HEK293 (cell line): ENCODE measurements around the gene GPX8.

Source experiments
- CTCF ChIA-PET: fragments of 350-600 bp; formaldehyde crosslinking; extraction: SDS; loops from one replicate; lab custom pipeline; 2021; ENCODE audit warnings: antibody characterized with exemption; lab: Yijun Ruan, JAX
- POLR2A ChIA-PET: fragments of 300-600 bp; formaldehyde crosslinking; extraction: SDS; loops from one replicate; lab custom pipeline; 2020; ENCODE audit warnings: antibody characterized with exemption, inconsistent platforms; lab: Yijun Ruan, JAX
- H3K27ac ChIP-seq: fragments of 200-500 bp; sonication (Bioruptor generic); 2 replicates; pipeline ENCODE4 v1.5.1; 2014; ENCODE audit warnings: low read depth, low read length, control low read depth, inconsistent platforms; ENCODE audit errors: extremely low read depth
- H3K36me3 ChIP-seq, 2 experiments: fragments of 200-500 bp in 1 of 2; sonication (Bioruptor generic) in 1 of 2; 1 replicate in 1 of 2; 2 replicates in 1 of 2; pipeline ENCODE4 v1.5.1; 2014 to 2017; ENCODE audit warnings: inconsistent platforms in 2 of 2, low read length in 2 of 2; ENCODE audit not compliant: control insufficient read depth in 2 of 2, insufficient read depth in 1 of 2
- H3K4me1 ChIP-seq: fragments of 200-500 bp; sonication (Bioruptor generic); 2 replicates; pipeline ENCODE4 v1.5.1; 2014; ENCODE audit warnings: mild to moderate bottlenecking, low read length, inconsistent platforms; ENCODE audit not compliant: control insufficient read depth, insufficient read depth
- H3K4me3 ChIP-seq: 2 replicates; pipeline ENCODE4 v1.5.1; 2011; ENCODE audit warnings: low read depth, mild to moderate bottlenecking, control low read depth, low read length, moderate library complexity
- H3K9me3 ChIP-seq: fragments of 200-500 bp; sonication (Bioruptor generic); 2 replicates; pipeline ENCODE4 v1.5.1; 2014; ENCODE audit warnings: low read depth, low read length, inconsistent platforms; ENCODE audit not compliant: control insufficient read depth, insufficient read depth
- AEBP2 ChIP-seq: fragments of 450-650 bp; formaldehyde crosslinking; IDR thresholded peaks from 2 replicates; pipeline ENCODE4 v1.5.1; 2016; ENCODE audit warnings: missing biosample characterization, missing genetic modification characterization, borderline replicate concordance
- ATF2 ChIP-seq: fragments of 450-650 bp; formaldehyde crosslinking; IDR thresholded peaks from 2 replicates; pipeline ENCODE4 v1.5.1; 2016; ENCODE audit warnings: missing biosample characterization, missing genetic modification characterization, low read depth
- BCL6B ChIP-seq: fragments of 450-650 bp; formaldehyde crosslinking; IDR thresholded peaks from 2 replicates; pipeline ENCODE4 v1.5.1; 2017; ENCODE audit warnings: missing biosample characterization, missing genetic modification characterization
- KLF9 ChIP-seq: fragments of 450-650 bp; formaldehyde crosslinking; IDR thresholded peaks from 2 replicates; pipeline ENCODE4 v1.5.1; 2016; ENCODE audit warnings: missing biosample characterization, missing genetic modification characterization, low read depth
- PATZ1 ChIP-seq: fragments of 450-650 bp; formaldehyde crosslinking; IDR thresholded peaks from 2 replicates; pipeline ENCODE4 v1.5.1; 2016; ENCODE audit warnings: missing biosample characterization, missing genetic modification characterization
- REST ChIP-seq: fragments of 450-650 bp; formaldehyde crosslinking; IDR thresholded peaks from 2 replicates; pipeline ENCODE4 v1.5.1; 2016; ENCODE audit warnings: missing biosample characterization, missing genetic modification characterization
- TSHZ1 ChIP-seq: fragments of 450-650 bp; formaldehyde crosslinking; IDR thresholded peaks from 2 replicates; pipeline ENCODE4 v1.5.1; 2016; ENCODE audit warnings: missing biosample characterization, missing genetic modification characterization, borderline replicate concordance
- ZBTB10 ChIP-seq: fragments of 450-650 bp; formaldehyde crosslinking; IDR thresholded peaks from 2 replicates; pipeline ENCODE4 v1.5.1; 2016; ENCODE audit warnings: missing biosample characterization, missing genetic modification characterization
- ZNF18 ChIP-seq: fragments of 450-650 bp; formaldehyde crosslinking; IDR thresholded peaks from 2 replicates; pipeline ENCODE4 v1.5.1; 2016; ENCODE audit warnings: missing biosample characterization, missing genetic modification characterization
- ZNF302 ChIP-seq: fragments of 450-650 bp; formaldehyde crosslinking; IDR thresholded peaks from 2 replicates; pipeline ENCODE4 v1.5.1; 2016; ENCODE audit warnings: missing biosample characterization, missing genetic modification characterization, low read depth
- ZNF692 ChIP-seq: fragments of 450-650 bp; formaldehyde crosslinking; IDR thresholded peaks from 2 replicates; pipeline ENCODE4 v1.5.1; 2016; ENCODE audit warnings: missing biosample characterization, missing genetic modification characterization

The GPX8 gene

GRCh38 chr5:55191165-55191564 lies 31.2 kb downstream of the GPX8 start:
- no peak overlapping the region for H3K27ac ChIP-seq
- CTCF ChIA-PET, result interaction anchor here (1.0 to 1.6 kb wide), 4 partner anchors 15 to 285 kb away, joined by 3 to 5 read pairs (median 3); no protein-coding TSS in a partner anchor
- TF ChIP-seq ZBTB10 (tag by site-specific recombination), result no peak
- TF ChIP-seq KLF9, result no peak
- TF ChIP-seq, all 188 proteins: peak for 0
- H3K4me1 ChIP-seq, result peaks cover 10% of the 10 kb centered on the region
- H3K36me3 ChIP-seq, result no peaks in the 10 kb centered on the region
- H3K9me3 ChIP-seq, result no peaks in the 10 kb centered on the region
- no peak overlapping the region for H3K4me3 ChIP-seq
- POLR2A ChIA-PET, result no interaction called here

GRCh38 chr5:55205001-55205400 lies 45.0 kb downstream of the GPX8 start:
- no peak overlapping the region for H3K27ac ChIP-seq
- no peaks in the 10 kb centered on the region for H3K9me3 ChIP-seq
- CTCF ChIA-PET, result interaction anchor here (0.6 to 0.9 kb wide), 2 partner anchors 8 to 21 kb away, joined by 3 read pairs; no protein-coding TSS in a partner anchor
- no peak overlapping the region for H3K4me3 ChIP-seq
- H3K36me3 ChIP-seq, result no peaks in the 10 kb centered on the region
- H3K4me1 ChIP-seq, result no peaks in the 10 kb centered on the region
- POLR2A ChIA-PET, result no interaction called here
- no peak for TF ChIP-seq REST (tag by site-specific recombination)
- TF ChIP-seq BCL6B (tag by site-specific recombination), result no peak
- TF ChIP-seq PATZ1, result no peak
- no peak for TF ChIP-seq ZNF692 (tag by site-specific recombination)
- TF ChIP-seq ZNF302, result no peak
- no peak for TF ChIP-seq ZNF18 (tag by site-specific recombination)
- no peak for TF ChIP-seq AEBP2
- no peak for TF ChIP-seq TSHZ1 (tag by site-specific recombination)
- TF ChIP-seq ATF2, result no peak
